DOHH2 (cell line): Measurements from ENCODE around the gene SHISA4.
"Not testable (repeated sequence)": the region's sequence is repeated elsewhere in the genome, so short reads cannot be mapped to it uniquely, and the experiment has no call there.

Experiments
- H3F3A ChIP-seq: fragments of 200-600 bp; sonication (generic), shearing (Covaris generic); 2 replicates; pipeline ENCODE4 v1.6.0; 2016; ENCODE audit warnings: antibody characterized with exemption, mild to moderate bottlenecking; ENCODE audit not compliant: control insufficient read depth, insufficient read depth
- H3K27ac ChIP-seq: fragments of 200-600 bp; sonication (generic); 2 replicates; pipeline ENCODE4 v1.5.1; 2014; ENCODE audit warnings: low read depth, mild to moderate bottlenecking, low read length, moderate library complexity
- H3K27me3 ChIP-seq: fragments of 200-600 bp; sonication (generic); 2 replicates; pipeline ENCODE4 v1.6.1; 2014; ENCODE audit warnings: mild to moderate bottlenecking, low read length, mixed read lengths; ENCODE audit not compliant: control insufficient read depth
- H3K36me3 ChIP-seq: fragments of 200-600 bp; sonication (generic); 2 replicates; pipeline ENCODE4 v1.6.1; 2014; ENCODE audit warnings: mild to moderate bottlenecking, low read length, moderate library complexity, mixed read lengths; ENCODE audit not compliant: control insufficient read depth
- H3K4me1 ChIP-seq: fragments of 200-600 bp; sonication (generic); 2 replicates; pipeline ENCODE4 v1.6.1; 2014; ENCODE audit warnings: mild to moderate bottlenecking, low read length, mixed read lengths; ENCODE audit not compliant: control insufficient read depth
- H3K4me2 ChIP-seq: fragments of 200-600 bp; sonication (generic); 2 replicates; pipeline ENCODE4 v1.6.0; 2014; ENCODE audit warnings: mild to moderate bottlenecking, low read length, moderate library complexity
- H3K4me3 ChIP-seq: fragments of 200-600 bp; sonication (generic); 2 replicates; pipeline ENCODE4 v1.5.1; 2014; ENCODE audit warnings: mild to moderate bottlenecking, low read length, mixed read lengths
- H3K79me2 ChIP-seq: fragments of 200-600 bp; sonication (generic); 2 replicates; pipeline ENCODE4 v1.6.1; 2014; ENCODE audit warnings: mild to moderate bottlenecking, low read length, mixed read lengths; ENCODE audit not compliant: control insufficient read depth
- H3K9me2 ChIP-seq: fragments of 200-600 bp; sonication (generic); replicated peaks from 2 replicates; pipeline ENCODE4 v1.6.1; 2014; ENCODE audit warnings: mild to moderate bottlenecking, low read length, mixed read lengths; ENCODE audit not compliant: control insufficient read depth
- H3K9me3 ChIP-seq: fragments of 200-600 bp; sonication (generic); 2 replicates; pipeline ENCODE4 v1.6.1; 2014; ENCODE audit warnings: antibody characterized with exemption, low read length, mixed read lengths; ENCODE audit not compliant: control insufficient read depth, insufficient read depth
- H4K20me1 ChIP-seq: fragments of 200-600 bp; sonication (generic); 2 replicates; pipeline ENCODE4 v1.6.0; 2014; ENCODE audit warnings: low read depth, mild to moderate bottlenecking, antibody characterized with exemption, low read length, moderate library complexity; ENCODE audit not compliant: control insufficient read depth, insufficient read depth
- CTCF ChIP-seq: fragments of 200-600 bp; sonication (generic); IDR thresholded peaks from one replicate; pipeline ENCODE4 v1.5.1; 2014; ENCODE audit warnings: antibody characterized with exemption, mild to moderate bottlenecking, low read depth, low read length; ENCODE audit not compliant: poor library complexity, severe bottlenecking
- EZH2phosphoT487 ChIP-seq: fragments of 200-600 bp; sonication (generic); IDR thresholded peaks from 2 replicates; pipeline ENCODE4 v1.6.1; 2017; ENCODE audit warnings: borderline replicate concordance, mild to moderate bottlenecking, antibody characterized with exemption, low read length, moderate library complexity, mixed read lengths

SHISA4 gene

GRCh38 chr1:201898992-201899391 is 10.3 kb downstream of the SHISA4 start:
- no peaks in the 10 kb centered on the region for H4K20me1 ChIP-seq
- peaks cover 9% of the 10 kb centered on the region for H3K4me1 ChIP-seq
- H3K4me2 ChIP-seq = no peak overlapping the region
- no peaks in the 10 kb centered on the region for H3F3A ChIP-seq
- H3K4me3 ChIP-seq = no peak overlapping the region
- H3K36me3 ChIP-seq = no peaks in the 10 kb centered on the region
- no peaks in the 10 kb centered on the region for H3K79me2 ChIP-seq
- no peaks in the 10 kb centered on the region for H3K9me3 ChIP-seq
- no peaks in the 10 kb centered on the region for H3K9me2 ChIP-seq
- H3K27ac ChIP-seq = no peak overlapping the region
- peaks cover 4% of the 10 kb centered on the region; the same call in 1 of the 2 replicates for H3K27me3 ChIP-seq
- TF ChIP-seq CTCF = no peak
- TF ChIP-seq EZH2phosphoT487 = no peak

GRCh38 chr1:201899683-201900429 is 11.2 kb downstream of the SHISA4 start:
- H3K27ac ChIP-seq = no peak overlapping the region
- no peaks in the 10 kb centered on the region for H4K20me1 ChIP-seq
- no peaks in the 10 kb centered on the region for H3K9me2 ChIP-seq
- TF ChIP-seq EZH2phosphoT487 = no peak
- TF ChIP-seq CTCF = no peak
- no peak overlapping the region for H3K4me2 ChIP-seq
- H3K4me3 ChIP-seq = no peak overlapping the region
- H3K4me1 ChIP-seq = peaks cover 9% of the 10 kb centered on the region
- H3K27me3 ChIP-seq = peaks cover 4% of the 10 kb centered on the region; the same call in 1 of the 2 replicates
- H3K36me3 ChIP-seq = no peaks in the 10 kb centered on the region
- no peaks in the 10 kb centered on the region for H3K79me2 ChIP-seq
- H3K9me3 ChIP-seq = no peaks in the 10 kb centered on the region
- H3F3A ChIP-seq = no peaks in the 10 kb centered on the region

- H3K79me2 ChIP-seq = no peaks in the 10 kb centered on the region
- H3K27me3 ChIP-seq = peaks cover 4% of the 10 kb centered on the region; the same call in 1 of the 2 replicates
- TF ChIP-seq CTCF (no peak), EZH2phosphoT487 (no peak)
- no peaks in the 10 kb centered on the region for H3K9me3 ChIP-seq
- H3K36me3 ChIP-seq = no peaks in the 10 kb centered on the region
- no peaks in the 10 kb centered on the region for H3K9me2 ChIP-seq
- H3K4me3 ChIP-seq = no peak overlapping the region
- no peaks in the 10 kb centered on the region for H4K20me1 ChIP-seq
- no peak overlapping the region for H3K4me2 ChIP-seq
- no peak overlapping the region for H3K27ac ChIP-seq
- no peaks in the 10 kb centered on the region for H3F3A ChIP-seq
- H3K4me1 ChIP-seq = peaks cover 9% of the 10 kb centered on the region
Observed at GRCh38 chr1:201900476-201900875, 11.8 kb downstream of the SHISA4 start.

- H3F3A ChIP-seq, H4K20me1 ChIP-seq, H3K4me3 ChIP-seq, H3K9me2 ChIP-seq, H3K4me1 ChIP-seq, H3K36me3 ChIP-seq, H3K4me2 ChIP-seq, H3K79me2 ChIP-seq, H3K27me3 ChIP-seq, H3K9me3 ChIP-seq, H3K27ac ChIP-seq: not testable (repeated sequence)
Observed at GRCh38 chr1:201901036-201901435, 12.3 kb downstream of the SHISA4 start.
